ENCODE data around the gene SETD7. TPM values are rescaled to one million over a fixed set of nuclear protein-coding genes. Genes with fewer than 3 reads are reported as not detected.

SETD7 gene
- total RNA-seq, 4 donors from 2014 or later = 9.3 to 37.1 (median 16.0) TPM

DNA sequence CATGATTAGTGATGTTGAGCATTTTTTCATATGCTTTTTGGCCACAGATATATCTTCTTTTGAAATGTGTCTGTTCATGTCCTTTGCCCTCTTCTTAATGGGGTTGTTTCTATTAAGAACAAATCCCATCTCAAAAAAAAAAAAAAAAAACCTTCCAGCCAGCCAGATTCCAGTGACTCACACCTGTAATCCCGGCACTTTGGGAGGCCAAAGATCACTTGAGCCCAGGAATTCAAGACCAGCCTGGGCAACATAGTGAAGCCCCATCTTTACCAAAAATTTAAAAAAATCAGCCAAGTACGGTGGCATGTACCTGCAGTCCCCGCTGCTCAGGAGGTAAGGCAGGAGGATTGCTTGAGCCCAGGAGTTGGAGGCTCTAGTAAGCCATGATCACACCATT lies 97.0 kb downstream of the SETD7 start:
- H3K27ac ChIP-seq = no peak overlapping the region
- no peak for DNase-seq
- peaks cover 0 to 41% (median 0%) of the 10 kb centered on the region in 4 donors for H3K4me1 ChIP-seq
- H3K27me3 ChIP-seq = no peaks in the 10 kb centered on the region
- TF ChIP-seq, protein P1, sequence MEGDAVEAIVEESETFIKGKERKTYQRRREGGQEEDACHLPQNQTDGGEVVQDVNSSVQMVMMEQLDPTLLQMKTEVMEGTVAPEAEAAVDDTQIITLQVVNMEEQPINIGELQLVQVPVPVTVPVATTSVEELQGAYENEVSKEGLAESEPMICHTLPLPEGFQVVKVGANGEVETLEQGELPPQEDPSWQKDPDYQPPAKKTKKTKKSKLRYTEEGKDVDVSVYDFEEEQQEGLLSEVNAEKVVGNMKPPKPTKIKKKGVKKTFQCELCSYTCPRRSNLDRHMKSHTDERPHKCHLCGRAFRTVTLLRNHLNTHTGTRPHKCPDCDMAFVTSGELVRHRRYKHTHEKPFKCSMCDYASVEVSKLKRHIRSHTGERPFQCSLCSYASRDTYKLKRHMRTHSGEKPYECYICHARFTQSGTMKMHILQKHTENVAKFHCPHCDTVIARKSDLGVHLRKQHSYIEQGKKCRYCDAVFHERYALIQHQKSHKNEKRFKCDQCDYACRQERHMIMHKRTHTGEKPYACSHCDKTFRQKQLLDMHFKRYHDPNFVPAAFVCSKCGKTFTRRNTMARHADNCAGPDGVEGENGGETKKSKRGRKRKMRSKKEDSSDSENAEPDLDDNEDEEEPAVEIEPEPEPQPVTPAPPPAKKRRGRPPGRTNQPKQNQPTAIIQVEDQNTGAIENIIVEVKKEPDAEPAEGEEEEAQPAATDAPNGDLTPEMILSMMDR (IDR thresholded peaks at IDR 0.05) = no peak
- TF ChIP-seq POLR2A (IDR thresholded peaks at IDR 0.05) = no peak
- no peak overlapping the region for H3K4me3 ChIP-seq
- H3K9me3 ChIP-seq = no peaks in the 10 kb centered on the region
- H3K36me3 ChIP-seq = no peaks in the 10 kb centered on the region

DNA sequence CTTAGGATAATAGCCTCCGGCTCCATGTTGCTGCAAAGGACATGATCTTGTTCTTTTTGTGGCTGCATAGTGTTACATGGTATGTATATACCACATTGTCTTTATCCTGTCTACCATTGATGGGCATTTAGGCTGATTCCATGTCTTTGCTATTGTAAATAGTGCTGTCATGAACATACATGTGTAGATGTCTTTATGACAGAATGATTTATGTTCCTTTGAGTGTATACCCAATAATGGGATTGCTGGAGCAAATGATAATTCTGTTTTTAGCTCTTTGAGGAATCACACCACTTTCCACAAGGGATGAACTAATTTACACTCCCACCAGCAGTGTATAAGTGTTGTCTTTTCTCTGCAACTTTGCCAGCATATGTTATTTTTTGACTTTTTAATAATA lies 97.5 kb downstream of the SETD7 start:
- no peak for TF ChIP-seq POLR2A (IDR thresholded peaks at IDR 0.05)
- TF ChIP-seq, protein P1 (IDR thresholded peaks at IDR 0.05) = no peak
- H3K36me3 ChIP-seq = no peaks in the 10 kb centered on the region
- H3K4me1 ChIP-seq = peaks cover 0 to 41% (median 0%) of the 10 kb centered on the region in 4 donors
- no peaks in the 10 kb centered on the region for H3K27me3 ChIP-seq
- no peak overlapping the region for H3K4me3 ChIP-seq
- no peak for DNase-seq
- no peaks in the 10 kb centered on the region for H3K9me3 ChIP-seq
- H3K27ac ChIP-seq = no peak overlapping the region

DNA sequence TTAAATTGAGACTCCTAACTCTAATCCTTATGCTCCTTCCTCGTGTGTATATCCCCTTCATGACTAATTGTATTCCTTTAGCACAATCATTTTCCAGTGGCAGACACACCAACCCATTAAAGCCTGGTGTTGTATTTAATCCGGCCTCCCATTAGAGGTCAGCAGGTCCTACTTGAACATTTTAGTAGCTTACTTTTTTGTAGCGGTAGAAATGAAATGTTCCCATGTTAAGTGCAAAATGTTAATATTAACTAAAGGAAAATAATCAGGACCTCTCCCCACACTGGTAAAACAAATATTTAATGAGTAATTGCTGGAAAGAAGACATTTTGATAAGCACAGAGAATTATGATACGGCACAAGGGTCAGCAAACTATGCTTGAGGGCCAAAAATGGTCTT lies 98.7 kb downstream of the SETD7 start:
- DNase-seq = no peak
- H3K9me3 ChIP-seq = no peaks in the 10 kb centered on the region
- H3K27ac ChIP-seq = no peak overlapping the region
- TF ChIP-seq, protein P1 (IDR thresholded peaks at IDR 0.05) = no peak
- no peak for TF ChIP-seq POLR2A (IDR thresholded peaks at IDR 0.05)
- no peaks in the 10 kb centered on the region for H3K27me3 ChIP-seq
- H3K4me3 ChIP-seq = no peak overlapping the region
- peaks cover 0 to 43% (median 0%) of the 10 kb centered on the region in 4 donors for H3K4me1 ChIP-seq
- no peaks in the 10 kb centered on the region for H3K36me3 ChIP-seq

DNA sequence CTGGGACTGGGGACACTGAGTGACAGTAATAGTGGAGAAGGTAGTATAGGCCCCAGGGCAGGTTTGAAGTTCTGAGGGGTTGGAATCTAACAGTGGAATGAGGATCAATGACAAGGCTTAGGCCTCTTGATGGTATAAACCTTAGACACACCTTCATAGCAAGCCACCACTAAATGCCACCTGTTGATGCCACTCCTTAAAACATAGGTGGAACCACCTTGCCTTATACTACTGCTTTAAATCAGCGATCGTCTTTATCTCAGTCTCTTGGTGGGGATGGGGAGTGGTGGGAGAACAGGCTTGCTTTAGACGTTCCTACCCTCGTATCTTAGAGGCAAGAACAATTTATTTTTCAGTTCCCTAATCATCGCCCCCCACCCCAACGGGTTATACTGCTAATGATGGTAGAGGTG lies 100.9 kb downstream of the SETD7 start:
- Histone ChIP-seq H3K27ac (peak overlapping the region in 3 of 4 donors; percentile 97 to 98 (median 98)), H3K27me3 (no peaks in the 10 kb centered on the region), H3K36me3 (no peaks in the 10 kb centered on the region), H3K9me3 (no peaks in the 10 kb centered on the region), H3K4me3 (peak overlapping the region; percentile 69 to 81 (median 76)), H3K4me1 (peaks cover 0 to 48% (median 0%) of the 10 kb centered on the region in 4 donors)
- TF ChIP-seq, protein P1 (IDR thresholded peaks at IDR 0.05) = no peak
- no peak for TF ChIP-seq POLR2A (IDR thresholded peaks at IDR 0.05)
- DNase-seq = no peak

DNA sequence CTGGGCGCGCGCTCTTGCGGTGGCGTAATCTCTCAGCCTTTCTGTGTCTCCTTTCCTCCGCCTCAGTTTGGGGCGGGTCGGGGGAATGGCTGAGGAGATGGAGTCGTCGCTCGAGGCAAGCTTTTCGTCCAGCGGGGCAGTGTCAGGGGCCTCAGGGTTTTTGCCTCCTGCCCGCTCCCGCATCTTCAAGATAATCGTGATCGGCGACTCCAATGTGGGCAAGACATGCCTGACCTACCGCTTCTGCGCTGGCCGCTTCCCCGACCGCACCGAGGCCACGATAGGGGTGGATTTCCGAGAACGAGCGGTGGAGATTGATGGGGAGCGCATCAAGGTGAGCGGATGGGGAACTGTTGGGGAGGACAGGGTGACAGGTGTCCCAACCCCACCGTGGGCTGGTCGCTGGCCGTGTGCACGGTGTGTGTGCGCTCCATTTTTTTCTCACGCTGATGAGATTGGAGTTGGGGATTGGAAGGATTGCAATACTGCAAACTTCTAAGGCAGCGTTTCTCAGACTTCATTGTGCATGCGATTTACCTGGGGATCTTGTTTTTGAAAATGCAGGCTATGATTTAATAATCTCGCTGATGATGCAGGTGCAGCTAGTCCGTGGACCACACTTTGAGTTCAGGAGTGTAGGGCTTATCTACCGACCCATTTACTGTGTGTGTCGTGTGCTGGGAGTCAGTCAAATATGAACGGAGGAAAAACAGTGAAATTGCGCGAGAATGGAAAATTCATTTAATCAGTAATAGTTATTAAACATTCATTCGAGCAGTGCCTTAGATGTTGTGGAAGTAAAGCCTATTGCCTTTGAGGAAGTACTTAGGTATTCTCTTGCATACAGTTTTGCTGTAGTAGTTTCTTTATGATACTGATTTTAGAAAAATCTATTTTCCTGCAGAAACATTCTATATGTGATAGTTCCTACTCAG lies 101.6 kb downstream of the SETD7 start, which contains the start of gene RAB33B:
Gene RAB33B (plus strand): TSS at position 11 of the 935 bp plus-strand sequence. CDS start 75 bp downstream, at position 86.
- H3K4me3 ChIP-seq = peak within 1 kb of the TSS; percentile 69 to 81 (median 76)
- peaks cover 0 to 48% (median 0%) of the 10 kb centered on the region in 4 donors for H3K4me1 ChIP-seq
- H3K9me3 ChIP-seq = no peaks in the 10 kb centered on the region
- no peaks in the 10 kb centered on the region for H3K27me3 ChIP-seq
- no peaks in the 10 kb centered on the region for H3K36me3 ChIP-seq
- peak within 1 kb of the TSS; percentile 97 to 98 (median 98) for H3K27ac ChIP-seq
- TF ChIP-seq, protein P1 (IDR thresholded peaks at IDR 0.05) = no peak
- peak; percentile 69 to 83 for TF ChIP-seq POLR2A (IDR thresholded peaks at IDR 0.05)
- DNase-seq = no peak

Measured in Peyer's patch (tissue), 4 donors.